Breast epithelium (tissue), 3 donors: ENCODE data around the gene CYP26B1.

Experiments
- POLR2A ChIP-seq: fragments of 450-650 bp; IDR thresholded peaks from one replicate; pipeline ENCODE4 v1.6.1; 2016; ENCODE audit warnings: antibody characterized with exemption, mild to moderate bottlenecking, moderate library complexity
- TF ChIP-seq, protein P1 (sequence below), 3 donors: fragments of 450-650 bp; IDR thresholded peaks; one replicate each; pipeline ENCODE4 v1.5.1; 2016 to 2017; ENCODE audit warnings: antibody characterized with exemption in 3 of 3, mild to moderate bottlenecking in 3 of 3, moderate library complexity in 3 of 3

GRCh38 chr2:72148837-72149555 is 1.3 kb upstream of the CYP26B1 start:
- TF ChIP-seq, protein P1, sequence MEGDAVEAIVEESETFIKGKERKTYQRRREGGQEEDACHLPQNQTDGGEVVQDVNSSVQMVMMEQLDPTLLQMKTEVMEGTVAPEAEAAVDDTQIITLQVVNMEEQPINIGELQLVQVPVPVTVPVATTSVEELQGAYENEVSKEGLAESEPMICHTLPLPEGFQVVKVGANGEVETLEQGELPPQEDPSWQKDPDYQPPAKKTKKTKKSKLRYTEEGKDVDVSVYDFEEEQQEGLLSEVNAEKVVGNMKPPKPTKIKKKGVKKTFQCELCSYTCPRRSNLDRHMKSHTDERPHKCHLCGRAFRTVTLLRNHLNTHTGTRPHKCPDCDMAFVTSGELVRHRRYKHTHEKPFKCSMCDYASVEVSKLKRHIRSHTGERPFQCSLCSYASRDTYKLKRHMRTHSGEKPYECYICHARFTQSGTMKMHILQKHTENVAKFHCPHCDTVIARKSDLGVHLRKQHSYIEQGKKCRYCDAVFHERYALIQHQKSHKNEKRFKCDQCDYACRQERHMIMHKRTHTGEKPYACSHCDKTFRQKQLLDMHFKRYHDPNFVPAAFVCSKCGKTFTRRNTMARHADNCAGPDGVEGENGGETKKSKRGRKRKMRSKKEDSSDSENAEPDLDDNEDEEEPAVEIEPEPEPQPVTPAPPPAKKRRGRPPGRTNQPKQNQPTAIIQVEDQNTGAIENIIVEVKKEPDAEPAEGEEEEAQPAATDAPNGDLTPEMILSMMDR (IDR thresholded peaks at IDR 0.05), result no peak
- TF ChIP-seq POLR2A, result no peak
